HG03571 (cell line): ENCODE data around the gene LRRC8A.
"Not testable (repeated sequence)": the region's sequence is repeated elsewhere in the genome, so short reads cannot be mapped to it uniquely, and the experiment has no call there.

Experiments used
- ATAC-seq: cut with Tn5 transposase; IDR thresholded peaks from one replicate; pipeline ENCODE4 v1.9.1; 2021; ENCODE audit not compliant: unreplicated experiment

The LRRC8A gene

GRCh38 chr9:128919402-128920089 is 37.6 kb downstream of the LRRC8A start:
- no peak for ATAC-seq

GRCh38 chr9:128920381-128921058 is 38.6 kb downstream of the LRRC8A start, which contains the start of gene PHYHD1:
TSS of gene PHYHD1 (plus strand) at chr9:128920982. CDS start at chr9:128922324, 1,342 bp downstream.
- ATAC-seq = no peak

GRCh38 chr9:128921881-128922763 is 40.2 kb downstream of the LRRC8A start:
- no peak for ATAC-seq

GRCh38 chr9:128923493-128923883 is 41.6 kb downstream of the LRRC8A start:
- no peak for ATAC-seq

DNA sequence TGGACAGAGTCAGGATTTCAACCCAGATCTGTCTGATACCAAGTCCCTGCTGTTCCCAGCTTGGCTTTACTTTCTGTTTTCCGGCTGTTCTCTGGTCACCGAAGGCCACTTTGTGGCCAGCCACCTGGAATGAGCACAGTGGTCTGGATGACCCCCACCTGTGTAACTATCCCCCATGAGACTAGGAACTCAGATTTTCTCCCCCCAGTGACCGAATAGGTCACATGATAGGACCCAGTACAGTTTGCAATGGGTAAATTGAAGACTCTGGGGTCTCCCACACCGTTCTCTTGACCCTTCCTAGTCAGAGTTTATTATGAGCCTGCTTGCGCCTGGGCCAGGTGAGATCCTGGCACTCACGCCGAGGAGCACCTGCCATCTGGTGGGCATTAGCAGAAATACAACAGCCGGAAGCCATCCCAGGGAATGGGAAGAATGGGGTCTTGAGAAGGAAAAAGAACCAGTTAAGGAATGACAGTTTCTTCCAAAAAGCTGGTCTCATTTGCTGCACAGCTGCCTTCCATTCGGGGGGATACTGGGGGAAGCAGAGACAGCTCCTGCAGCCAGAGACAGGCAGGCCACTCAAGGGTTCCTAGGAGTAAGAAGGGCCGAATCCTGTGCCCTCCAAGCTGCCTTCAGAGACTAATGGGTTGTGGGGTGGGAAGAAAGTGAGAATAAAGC is 45.9 kb downstream of the LRRC8A start:
- no peak for ATAC-seq

DNA sequence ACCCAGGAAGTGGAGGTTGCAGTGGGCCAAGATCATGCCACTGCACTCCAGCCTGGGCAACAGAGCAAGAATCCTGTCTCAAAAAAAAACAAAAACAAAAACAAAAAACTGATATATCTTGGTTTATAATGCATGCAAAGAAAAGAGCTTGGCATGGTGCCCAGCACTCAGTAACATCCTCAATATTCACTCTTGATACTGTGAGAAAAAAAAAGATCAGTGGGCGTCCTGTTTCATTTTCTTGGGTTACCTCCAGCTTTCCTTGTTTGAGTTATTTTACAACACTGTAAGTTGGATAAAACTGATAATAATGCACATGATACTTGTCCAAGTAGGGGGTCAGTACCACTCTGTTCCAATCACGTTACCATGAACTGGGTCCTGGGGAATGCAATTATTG is 46.7 kb downstream of the LRRC8A start:
- no peak for ATAC-seq

DNA sequence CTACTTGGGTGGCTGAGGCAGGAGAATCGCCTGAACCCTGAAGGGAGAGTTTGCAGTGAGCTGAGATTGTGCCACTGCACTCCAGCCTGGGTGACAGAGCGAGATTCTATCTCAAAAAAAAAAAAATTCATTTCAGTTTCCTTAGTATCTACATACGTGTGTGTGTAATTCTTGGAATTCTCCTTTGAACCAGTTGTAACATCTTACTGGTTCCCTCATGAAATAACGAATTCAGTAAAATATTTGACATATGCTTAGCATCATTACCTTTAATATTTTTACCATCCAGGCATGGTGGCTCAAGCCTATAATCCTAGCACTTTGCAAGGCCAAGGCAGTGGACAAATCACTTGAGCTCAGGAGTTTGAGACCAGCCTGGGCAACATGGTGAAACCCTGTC is 47.6 kb downstream of the LRRC8A start:
- no peak for ATAC-seq

DNA sequence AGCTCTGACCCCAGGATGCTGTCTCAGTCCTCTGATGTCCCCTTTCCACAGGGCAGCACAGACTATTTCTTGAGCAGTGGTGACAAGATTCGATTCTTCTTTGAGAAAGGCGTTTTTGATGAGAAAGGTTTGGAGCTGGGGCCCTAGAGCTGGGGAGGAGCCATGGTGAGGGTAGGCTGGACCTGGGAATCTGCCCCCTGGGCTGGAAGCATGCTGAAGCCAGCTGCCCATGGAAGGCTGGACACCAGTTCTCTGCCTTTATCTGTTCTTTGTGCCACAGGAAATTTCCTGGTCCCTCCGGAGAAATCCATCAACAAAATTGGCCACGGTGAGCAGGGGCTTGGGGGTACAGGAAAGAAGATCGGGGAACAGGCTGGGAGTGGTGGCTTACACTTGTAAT is 51.8 kb downstream of the LRRC8A start:
- no peak for ATAC-seq

- no peak for ATAC-seq
These were observed 54.4 kb downstream of the LRRC8A start for GRCh38 chr9:128936171-128936865.

GRCh38 chr9:128937310-128938165 is 55.6 kb downstream of the LRRC8A start:
- ATAC-seq = no peak

DNA sequence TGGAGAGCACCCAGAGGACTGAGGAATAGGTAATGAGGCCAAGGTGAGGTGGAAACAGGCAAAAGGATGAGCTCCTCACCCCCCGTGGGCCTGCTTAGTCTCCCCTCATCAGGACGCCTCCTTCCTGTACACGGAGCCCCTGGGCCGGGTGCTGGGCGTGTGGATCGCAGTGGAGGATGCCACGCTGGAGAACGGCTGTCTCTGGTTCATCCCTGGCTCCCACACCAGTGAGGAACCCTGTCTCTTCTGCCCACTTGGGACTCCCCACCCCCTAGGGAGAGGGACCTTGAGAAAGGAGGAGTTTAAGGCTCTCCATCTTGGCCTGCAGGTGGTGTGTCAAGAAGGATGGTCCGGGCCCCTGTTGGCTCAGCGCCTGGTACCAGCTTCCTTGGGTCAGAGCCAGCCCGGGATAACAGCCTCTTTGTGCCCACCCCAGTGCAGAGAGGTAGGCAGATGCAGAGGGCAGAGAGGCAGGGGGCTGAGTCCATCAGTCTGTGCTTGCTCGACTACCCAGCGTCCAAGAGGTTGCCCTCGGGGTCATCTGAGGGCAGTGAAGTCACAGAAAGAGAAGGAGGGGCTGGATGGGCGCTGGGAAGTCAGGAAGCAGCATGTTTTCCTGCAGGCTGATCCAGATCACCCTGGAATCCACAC is 58.5 kb downstream of the LRRC8A start:
- ATAC-seq = no peak

DNA sequence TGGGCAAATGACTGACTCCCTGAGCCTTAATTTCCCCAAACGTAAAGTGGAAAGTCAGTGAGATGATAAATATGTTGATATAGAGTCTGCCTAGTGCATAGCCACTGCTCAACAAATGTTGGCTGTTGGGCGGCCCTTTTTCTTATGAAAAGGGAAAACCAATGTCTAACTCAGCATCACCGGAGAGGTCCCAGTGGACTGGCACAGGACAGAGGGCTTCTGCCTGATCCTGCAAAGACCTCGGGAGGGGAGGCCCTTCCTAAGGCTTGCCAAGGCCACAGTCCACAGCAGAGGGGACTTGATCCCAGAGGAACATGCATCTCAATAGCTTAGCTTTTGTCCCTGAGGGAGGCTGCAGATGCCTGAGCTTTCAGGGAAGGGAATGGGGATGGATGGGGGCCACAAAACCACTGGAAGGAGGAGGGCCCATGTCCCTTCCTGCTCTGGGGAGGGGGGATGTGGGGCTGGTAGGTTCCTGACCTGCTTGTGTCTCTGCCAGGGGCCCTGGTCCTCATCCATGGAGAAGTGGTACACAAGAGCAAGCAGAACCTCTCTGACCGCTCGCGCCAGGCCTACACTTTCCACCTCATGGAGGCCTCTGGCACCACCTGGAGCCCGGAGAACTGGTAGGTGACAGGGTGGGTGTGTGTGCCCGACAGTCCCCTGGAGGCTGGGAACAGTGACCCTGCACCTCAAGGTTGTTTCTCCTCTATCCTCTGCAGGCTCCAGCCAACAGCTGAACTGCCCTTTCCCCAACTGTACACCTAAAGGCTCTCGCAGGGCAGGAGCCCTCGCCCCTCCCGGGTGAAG is 59.2 kb downstream of the LRRC8A start:
- ATAC-seq = no peak

GRCh38 chr9:128943832-128944620 is 62.1 kb downstream of the LRRC8A start:
- no peak for ATAC-seq

GRCh38 chr9:128944966-128945365 is 63.0 kb downstream of the LRRC8A start:
- ATAC-seq = not testable (repeated sequence)

DNA sequence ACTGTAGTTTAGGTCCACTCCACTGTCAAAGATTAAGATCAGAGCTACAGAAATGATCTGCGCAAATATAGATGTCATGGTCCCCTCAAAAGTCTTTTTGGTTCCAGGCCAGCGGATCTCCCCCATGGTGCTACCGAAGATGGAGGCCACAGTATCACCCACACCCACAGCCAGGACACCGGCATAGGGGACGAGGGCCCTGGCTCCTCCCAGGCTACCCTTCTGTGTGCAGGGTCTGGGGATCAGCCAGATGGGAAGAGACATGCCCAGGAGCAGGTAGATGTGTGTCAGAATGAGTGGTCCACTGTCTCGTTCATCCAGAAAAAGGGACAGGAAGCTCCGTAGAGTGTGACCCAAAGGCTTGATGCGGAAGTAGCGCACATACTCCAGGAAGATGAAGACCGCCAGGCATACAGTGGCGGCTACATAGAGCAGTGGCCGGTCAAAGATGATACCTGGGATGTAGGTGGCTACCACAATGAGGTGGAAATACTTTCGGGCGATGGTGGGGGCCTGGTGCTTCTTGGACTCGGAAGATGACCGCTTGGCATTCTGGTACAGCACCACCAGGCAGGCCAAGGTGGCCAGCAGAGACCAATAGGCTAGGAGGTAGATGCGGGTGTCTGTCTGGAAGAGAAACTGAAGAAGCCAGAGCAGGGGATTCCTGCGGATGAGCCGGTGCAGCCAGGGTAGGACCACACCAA is 64.0 kb downstream of the LRRC8A start:
- no peak for ATAC-seq

DNA sequence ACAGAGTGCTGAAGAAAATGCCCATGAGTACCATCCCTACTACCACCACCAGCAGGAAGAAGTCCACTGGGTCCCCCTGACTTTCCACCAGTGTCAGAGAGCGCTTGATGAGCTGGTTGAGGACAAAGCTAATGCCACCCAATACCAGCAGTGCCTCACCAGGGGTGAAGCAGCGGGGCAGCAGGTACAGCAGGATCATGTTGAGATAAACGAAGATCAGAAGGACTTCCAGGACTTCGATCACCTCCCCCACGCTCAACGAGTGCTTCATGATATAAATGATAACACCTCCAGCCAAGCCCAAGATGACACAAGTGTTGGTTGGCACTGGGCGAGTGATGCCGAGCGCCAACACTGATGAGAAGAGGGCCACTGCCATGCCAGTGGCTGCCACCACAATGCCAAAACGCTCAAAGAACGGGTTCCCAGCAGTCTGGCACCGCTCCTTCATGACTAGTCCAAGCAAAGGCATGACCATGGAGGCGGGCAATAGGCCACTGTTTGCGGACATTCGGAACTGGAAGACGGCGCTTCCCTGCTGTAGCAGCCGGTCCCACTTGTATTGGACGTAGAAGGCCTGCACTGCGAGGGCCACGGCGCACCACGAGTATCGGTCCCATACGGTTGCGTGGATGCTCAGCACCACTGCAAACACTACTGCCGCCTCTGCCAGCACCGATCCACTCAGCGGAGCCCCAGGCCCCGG is 64.8 kb downstream of the LRRC8A start:
- ATAC-seq = peak; percentile 13

DNA sequence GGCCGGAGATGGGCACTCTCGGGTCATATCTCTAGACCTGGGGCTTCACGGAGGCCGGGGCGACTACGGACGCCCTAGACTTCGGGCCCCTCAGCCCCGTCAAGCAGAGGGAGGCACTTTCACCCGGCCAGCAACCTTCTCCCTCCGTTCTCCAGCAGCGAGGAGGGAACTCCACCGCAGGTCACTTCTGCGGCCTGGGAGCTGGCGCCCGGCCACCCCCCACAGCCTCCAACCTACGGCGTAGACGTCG is 65.3 kb downstream of the LRRC8A start:
- no peak for ATAC-seq
